Mesenchymal stem cell (in vitro differentiated cells and primary cell): ENCODE results near the gene GATA2.

ENCODE experiments used
- DNase-seq: peaks from one replicate; pipeline ENCODE4 v3.0.0-alpha.2; 2013
- H2AFZ ChIP-seq: one replicate; pipeline ENCODE4 v1.6.1; 2013; ENCODE audit warnings: low read depth, mild to moderate bottlenecking, control low read depth, inconsistent platforms, low read length, moderate library complexity
- H2AK5ac ChIP-seq: 2 replicates; pipeline ENCODE4 v1.6.1; 2013; ENCODE audit warnings: low read length, moderate library complexity, mild to moderate bottlenecking, inconsistent platforms; ENCODE audit not compliant: severe bottlenecking
- H2BK120ac ChIP-seq: one replicate; pipeline ENCODE4 v1.6.1; 2013; ENCODE audit warnings: low read depth, mild to moderate bottlenecking, inconsistent platforms, low read length, moderate library complexity
- H2BK12ac ChIP-seq, 2 experiments: one replicate each; pipeline ENCODE4 v1.6.1; 2013; ENCODE audit warnings: inconsistent platforms in 2 of 2, low read length in 2 of 2, mild to moderate bottlenecking in 2 of 2, moderate library complexity in 2 of 2, control low read depth in 1 of 2
- H2BK15ac ChIP-seq: one replicate; pipeline ENCODE4 v1.6.1; 2013; ENCODE audit warnings: mild to moderate bottlenecking, low read depth, inconsistent platforms; ENCODE audit not compliant: poor library complexity, severe bottlenecking
- H2BK5ac ChIP-seq: 2 replicates; pipeline ENCODE4 v1.6.1; 2013; ENCODE audit warnings: low read depth, mild to moderate bottlenecking, low read length, control low read depth, inconsistent platforms; ENCODE audit not compliant: poor library complexity, severe bottlenecking
- H3K14ac ChIP-seq, 2 experiments: one replicate each; pipeline ENCODE4 v1.6.1; 2013; ENCODE audit warnings: inconsistent platforms in 2 of 2, low read length in 2 of 2, control low read depth in 1 of 2, mild to moderate bottlenecking in 1 of 2, moderate library complexity in 1 of 2
- H3K18ac ChIP-seq, 2 experiments: one replicate each; pipeline ENCODE4 v1.6.1; 2013; ENCODE audit warnings: inconsistent platforms in 2 of 2, low read length in 2 of 2, control low read depth in 1 of 2, low read depth in 1 of 2, mild to moderate bottlenecking in 1 of 2
- H3K23ac ChIP-seq, 2 experiments: one replicate each; pipeline ENCODE4 v1.6.1; 2013; ENCODE audit warnings: inconsistent platforms in 2 of 2, low read length in 2 of 2, mild to moderate bottlenecking in 2 of 2, moderate library complexity in 2 of 2, control low read depth in 1 of 2
- H3K27ac ChIP-seq: 2 replicates; pipeline ENCODE4 v1.5.1; 2013; ENCODE audit warnings: mild to moderate bottlenecking, moderate library complexity, low read length, control low read depth, inconsistent platforms; ENCODE audit not compliant: poor library complexity, severe bottlenecking
- H3K27me3 ChIP-seq, 2 experiments: 2 replicates each; pipeline versions ENCODE4 v1.6.1 to v1.7.0; 2013; ENCODE audit warnings: low read length in 2 of 2, mild to moderate bottlenecking in 2 of 2, moderate library complexity in 2 of 2, control low read depth in 1 of 2, inconsistent platforms in 1 of 2; ENCODE audit not compliant: control insufficient read depth in 1 of 2, insufficient read depth in 1 of 2
- H3K36me3 ChIP-seq, 2 experiments: 2 replicates each; pipeline versions ENCODE4 v1.6.1 to v1.7.0; 2013; ENCODE audit warnings: low read length in 2 of 2, control low read depth in 1 of 2, inconsistent platforms in 1 of 2, low read depth in 1 of 2, mild to moderate bottlenecking in 1 of 2; ENCODE audit not compliant: insufficient read depth in 2 of 2, control insufficient read depth in 1 of 2
- H3K4ac ChIP-seq, 2 experiments: one replicate each; pipeline ENCODE4 v1.6.1; 2013; ENCODE audit warnings: inconsistent platforms in 2 of 2, low read length in 2 of 2, mild to moderate bottlenecking in 2 of 2, moderate library complexity in 2 of 2, control low read depth in 1 of 2, low read depth in 1 of 2
- H3K4me1 ChIP-seq: 2 replicates; pipeline ENCODE4 v1.6.1; 2013; ENCODE audit warnings: low read depth, low read length, control low read depth; ENCODE audit not compliant: control insufficient read depth, insufficient read depth
- H3K4me2 ChIP-seq: 2 replicates; pipeline ENCODE4 v1.6.1; 2013; ENCODE audit warnings: low read length, mild to moderate bottlenecking, inconsistent platforms; ENCODE audit not compliant: poor library complexity, severe bottlenecking
- H3K4me3 ChIP-seq, 2 experiments: 2 replicates each; pipeline versions ENCODE4 v1.5.1 to v1.7.0; 2013; ENCODE audit warnings: low read length in 2 of 2, mild to moderate bottlenecking in 2 of 2, control low read depth in 1 of 2, low read depth in 1 of 2; ENCODE audit not compliant: insufficient read depth in 1 of 2
- H3K79me1 ChIP-seq: replicated peaks from 2 replicates; pipeline ENCODE4 v1.6.1; 2013; ENCODE audit warnings: mild to moderate bottlenecking, control low read depth, low read length, inconsistent platforms; ENCODE audit not compliant: poor library complexity, severe bottlenecking
- H3K9ac ChIP-seq: 2 replicates; pipeline ENCODE4 v1.7.0; 2013; ENCODE audit warnings: mild to moderate bottlenecking, low read length, moderate library complexity
- H3K9me3 ChIP-seq: 2 replicates; pipeline ENCODE4 v1.7.0; 2013; ENCODE audit warnings: mild to moderate bottlenecking, low read length; ENCODE audit not compliant: control insufficient read depth
- H4K8ac ChIP-seq: one replicate; pipeline ENCODE4 v1.6.1; 2013; ENCODE audit warnings: inconsistent platforms, mild to moderate bottlenecking, low read length, moderate library complexity
- H4K91ac ChIP-seq: one replicate; pipeline ENCODE4 v1.6.1; 2013; ENCODE audit warnings: mild to moderate bottlenecking, low read length, inconsistent platforms
- WGBS: methylation state at CpG from one replicate; pipeline ENCODE4 v1.1.7; 2013; ENCODE audit warnings: mixed read lengths; 5-methylcytosine and 5-hydroxymethylcytosine counted together

GATA2 gene

DNA sequence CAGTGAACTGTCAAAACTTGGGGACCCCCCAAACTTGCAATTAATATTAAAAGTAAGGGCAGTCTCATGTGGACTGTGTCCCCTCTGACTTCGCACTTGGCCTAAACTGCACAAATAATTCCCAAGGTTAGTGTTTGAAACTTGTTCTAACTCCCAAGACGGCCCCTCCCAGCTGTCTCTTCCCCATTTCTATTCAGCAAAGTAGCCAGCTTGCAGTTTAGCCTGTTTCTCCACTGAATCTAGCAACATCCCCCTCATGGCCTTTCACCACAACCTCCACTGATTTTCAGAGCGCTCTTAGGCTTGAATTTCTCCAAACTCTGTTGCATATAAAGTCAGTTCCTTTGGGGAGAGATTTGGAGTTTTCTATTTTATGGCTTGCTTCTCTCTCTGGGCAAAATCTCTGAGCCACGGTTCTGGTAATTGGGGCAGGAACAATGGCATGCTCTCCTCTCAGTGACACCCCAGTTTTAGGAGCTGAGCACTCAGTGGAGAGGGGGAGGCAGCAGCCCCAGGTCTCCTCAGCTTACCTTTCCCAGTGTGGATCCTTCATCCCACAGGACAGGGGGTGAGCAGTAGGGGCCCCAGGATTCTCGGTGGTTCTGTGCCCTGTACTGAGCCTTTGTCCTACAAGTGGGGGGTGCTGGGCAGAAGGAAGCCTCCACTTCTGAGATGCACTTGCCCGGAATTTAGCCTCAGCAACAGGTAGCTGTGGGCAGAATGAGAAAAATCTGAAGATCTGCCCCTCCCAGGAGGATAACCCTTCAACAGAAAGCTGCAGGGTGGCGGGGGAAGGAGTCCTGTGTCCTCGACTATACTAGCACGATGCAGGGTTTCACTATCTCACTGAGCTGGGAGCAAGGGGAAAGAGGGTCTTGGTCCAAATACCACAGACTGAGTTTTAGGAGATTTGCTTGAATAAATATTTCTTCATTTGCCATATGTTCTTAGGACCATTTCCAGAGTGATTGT lies 39.3 kb upstream of the GATA2 start:
- Histone ChIP-seq H2BK5ac (no peak overlapping the region), H3K27me3 (peaks cover 52 to 76% of the 10 kb centered on the region in 2 experiments), H3K18ac (no peak overlapping the region), H4K8ac (no peak overlapping the region), H3K23ac (no peak overlapping the region), H2BK120ac (no peak overlapping the region), H3K79me1 (no peaks in the 10 kb centered on the region), H3K9ac (no peak overlapping the region), H3K9me3 (no peaks in the 10 kb centered on the region), H3K4me2 (no peak overlapping the region), H3K27ac (no peak overlapping the region), H4K91ac (no peak overlapping the region), H3K14ac (no peak overlapping the region), H3K4ac (no peak overlapping the region), H2BK15ac (no peak overlapping the region), H2AK5ac (no peak overlapping the region), H3K4me3 (no peak overlapping the region), H2BK12ac (no peak overlapping the region), H2AFZ (no peak overlapping the region), H3K4me1 (no peaks in the 10 kb centered on the region), H3K36me3 (no peaks in the 10 kb centered on the region)
- 69% methylated on average over 8 of the region's 9 CpGs for WGBS
- no peak for DNase-seq

DNA sequence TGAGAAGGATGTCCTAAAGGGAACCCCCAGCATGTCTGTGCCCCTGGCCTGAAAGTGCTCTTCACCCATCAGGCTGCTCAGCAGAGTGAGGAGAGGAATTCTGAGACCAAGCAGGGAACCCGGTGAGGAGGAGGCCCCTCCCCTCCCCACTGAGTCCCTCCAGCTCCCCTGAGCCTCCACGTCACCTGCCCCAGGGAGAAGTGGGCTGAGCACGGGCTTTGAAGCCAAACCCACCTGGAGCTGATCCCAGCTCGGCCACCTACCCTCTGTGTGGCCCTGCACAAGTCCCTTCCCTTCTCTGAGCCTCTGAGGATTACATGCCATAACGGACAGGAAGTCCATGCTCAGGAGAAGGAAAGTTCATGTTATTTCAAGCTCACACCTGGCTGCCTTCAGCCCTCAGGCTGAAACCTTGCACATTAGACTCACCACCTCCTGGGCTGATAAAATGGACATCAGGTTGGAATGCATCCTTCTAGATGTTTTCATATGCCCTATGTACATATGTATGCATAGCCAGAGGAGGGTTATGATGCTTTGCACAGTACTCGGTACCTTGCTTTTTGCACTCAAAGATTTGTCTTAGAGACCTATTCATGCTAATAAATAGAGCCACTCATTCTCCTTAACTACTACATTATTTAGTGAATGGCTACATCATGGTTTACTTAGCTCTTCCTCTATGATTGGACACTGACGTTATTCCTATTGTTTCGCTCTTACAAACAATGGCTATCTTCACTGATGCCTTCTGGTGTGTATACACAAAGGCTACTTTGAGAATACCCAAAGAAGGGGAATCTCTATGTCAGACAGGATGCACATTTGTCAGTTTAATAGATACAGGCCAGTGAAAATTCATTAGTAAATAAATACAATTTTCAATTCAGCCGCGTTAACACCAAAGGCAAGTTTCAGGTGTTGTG lies 31.6 kb upstream of the GATA2 start:
- no peaks in the 10 kb centered on the region for H3K36me3 ChIP-seq
- H3K9ac ChIP-seq: no peak overlapping the region
- no peak overlapping the region for H2BK12ac ChIP-seq
- H3K4ac ChIP-seq: no peak overlapping the region
- no peak overlapping the region for H3K23ac ChIP-seq
- WGBS: 70% methylated on average over 7 of the region's 10 CpGs
- H3K18ac ChIP-seq: no peak overlapping the region
- H4K91ac ChIP-seq: no peak overlapping the region
- H2AFZ ChIP-seq: no peak overlapping the region
- no peak overlapping the region for H2BK120ac ChIP-seq
- H3K9me3 ChIP-seq: peaks cover 4% of the 10 kb centered on the region
- no peak for DNase-seq
- H2BK15ac ChIP-seq: no peak overlapping the region
- no peak overlapping the region for H4K8ac ChIP-seq
- no peak overlapping the region for H3K4me2 ChIP-seq
- no peaks in the 10 kb centered on the region for H3K4me1 ChIP-seq
- H3K27ac ChIP-seq: no peak overlapping the region
- peaks cover 55 to 81% of the 10 kb centered on the region in 2 experiments for H3K27me3 ChIP-seq
- no peak overlapping the region for H3K14ac ChIP-seq
- H2AK5ac ChIP-seq: no peak overlapping the region
- H3K79me1 ChIP-seq: no peaks in the 10 kb centered on the region
- no peak overlapping the region for H3K4me3 ChIP-seq
- H2BK5ac ChIP-seq: no peak overlapping the region

DNA sequence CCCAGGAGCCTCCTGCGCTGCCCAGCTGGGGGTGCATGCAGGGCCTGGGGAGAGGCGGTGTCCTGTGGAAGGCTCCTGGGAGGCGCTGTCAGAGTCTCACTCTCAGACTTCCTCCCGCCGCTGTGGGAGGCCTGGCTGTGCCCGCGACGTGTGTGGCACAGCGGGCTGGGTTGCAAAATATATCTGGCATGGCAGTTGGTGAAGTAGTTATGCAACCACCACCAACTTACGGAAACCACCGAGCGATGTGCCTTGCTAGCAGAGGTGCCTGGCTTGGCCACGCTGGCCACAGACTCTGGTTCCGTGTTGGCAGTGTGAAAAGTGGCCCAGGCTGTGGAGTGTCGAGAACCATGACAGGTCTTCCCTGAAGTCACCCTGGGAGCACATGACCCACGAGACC lies 30.6 kb upstream of the GATA2 start:
- no peaks in the 10 kb centered on the region for H3K36me3 ChIP-seq
- H3K4me2 ChIP-seq: no peak overlapping the region
- H3K27me3 ChIP-seq: peaks cover 66 to 92% of the 10 kb centered on the region in 2 experiments
- H2BK12ac ChIP-seq: no peak overlapping the region
- no peak overlapping the region for H2BK5ac ChIP-seq
- H2BK120ac ChIP-seq: no peak overlapping the region
- no peaks in the 10 kb centered on the region for H3K4me1 ChIP-seq
- H3K14ac ChIP-seq: peak overlapping the region in 1 of 2 experiments; percentile 12
- H3K23ac ChIP-seq: peak overlapping the region in 1 of 2 experiments; percentile 31
- H4K8ac ChIP-seq: no peak overlapping the region
- H3K4ac ChIP-seq: no peak overlapping the region
- no peak overlapping the region for H2AFZ ChIP-seq
- WGBS: 91% methylated on average over 16 of the region's 16 CpGs
- no peak overlapping the region for H4K91ac ChIP-seq
- H3K9me3 ChIP-seq: peaks cover 4% of the 10 kb centered on the region
- no peak for DNase-seq
- H3K79me1 ChIP-seq: no peaks in the 10 kb centered on the region
- no peak overlapping the region for H2BK15ac ChIP-seq
- H3K18ac ChIP-seq: no peak overlapping the region
- no peak overlapping the region for H3K9ac ChIP-seq
- H3K27ac ChIP-seq: no peak overlapping the region
- H2AK5ac ChIP-seq: no peak overlapping the region
- H3K4me3 ChIP-seq: no peak overlapping the region

DNA sequence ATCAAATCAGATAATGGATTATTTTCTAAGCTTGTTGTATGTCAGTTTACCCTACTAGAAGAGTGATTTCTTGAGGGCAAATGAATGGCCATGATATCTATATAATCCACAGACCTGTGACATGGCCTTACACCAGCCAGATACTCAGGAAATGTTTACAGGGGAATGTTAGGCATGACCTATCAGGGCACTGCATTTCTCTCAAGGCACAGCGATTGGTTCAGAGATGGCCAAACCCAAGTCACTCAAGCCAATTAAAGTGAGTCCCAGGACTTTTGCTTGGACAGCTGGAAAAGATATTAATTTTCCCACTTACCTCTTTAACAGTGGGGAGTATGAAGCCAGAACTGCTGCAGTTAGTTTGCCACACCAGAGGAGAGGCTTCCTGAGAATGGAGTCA lies 28.7 kb upstream of the GATA2 start:
- Histone ChIP-seq H3K27ac (no peak overlapping the region), H2BK120ac (no peak overlapping the region)

More for the DNA sequence above, 28.7 kb upstream of the GATA2 start:
- Histone ChIP-seq H4K91ac (no peak overlapping the region), H3K4ac (no peak overlapping the region), H3K4me2 (no peak overlapping the region), H3K27me3 (peaks cover 82 to 96% of the 10 kb centered on the region in 2 experiments), H3K18ac (no peak overlapping the region), H2AK5ac (no peak overlapping the region), H2AFZ (no peak overlapping the region), H3K23ac (no peak overlapping the region), H3K14ac (no peak overlapping the region), H4K8ac (no peak overlapping the region), H3K4me1 (no peaks in the 10 kb centered on the region), H3K9ac (no peak overlapping the region), H2BK12ac (no peak overlapping the region), H3K9me3 (peaks cover 4% of the 10 kb centered on the region), H2BK5ac (no peak overlapping the region), H2BK15ac (no peak overlapping the region), H3K4me3 (no peak overlapping the region), H3K36me3 (no peaks in the 10 kb centered on the region), H3K79me1 (no peaks in the 10 kb centered on the region)
- DNase-seq: no peak
- WGBS: 100% methylated on average over 1 of the region's 1 CpG
